SK-N-SH treated with all-trans-retinoic acid at 6 μM for 48 hours (cell line): ENCODE measurements around the gene ZNF331.

Experiments used
- ATAC-seq: fragments of 200-7000 bp; cut with Tn5 transposase; 3 replicates; pipeline ENCODE4 v1.9.1; 2020; ENCODE audit warnings: mild to moderate bottlenecking, moderate library complexity
- ARNTL ChIP-seq: fragments of 450-650 bp; formaldehyde crosslinking; IDR thresholded peaks from 2 replicates; pipeline ENCODE4 v1.5.0; 2020; ENCODE audit warnings: low read depth, mild to moderate bottlenecking, moderate library complexity, borderline replicate concordance
- BACH2 ChIP-seq: fragments of 250-450 bp; sonication (Bioruptor Pico); IDR thresholded peaks from 2 replicates; pipeline ENCODE4 v1.9.0; 2021; ENCODE audit warnings: mild to moderate bottlenecking, borderline replicate concordance
- CREB5 ChIP-seq: fragments of 250-450 bp; sonication (Bioruptor Pico); IDR thresholded peaks from 2 replicates; pipeline ENCODE4 v1.5.1; 2020; ENCODE audit warnings: low read depth, mild to moderate bottlenecking, moderate library complexity
- CSDC2 ChIP-seq: fragments of 250-450 bp; sonication (Bioruptor Pico); IDR thresholded peaks from 2 replicates; pipeline ENCODE4 v1.5.0; 2020; ENCODE audit warnings: mild to moderate bottlenecking, moderate library complexity
- CSRNP3 ChIP-seq: fragments of 250-450 bp; sonication (Bioruptor Pico); IDR thresholded peaks from 2 replicates; pipeline ENCODE4 v1.5.1; 2021; ENCODE audit warnings: mild to moderate bottlenecking, moderate library complexity
- ESRRG ChIP-seq: fragments of 250-450 bp; sonication (Bioruptor Pico); IDR thresholded peaks from 2 replicates; pipeline ENCODE4 v1.6.1; 2021; ENCODE audit warnings: mild to moderate bottlenecking
- GLIS3 ChIP-seq: fragments of 250-450 bp; sonication (Bioruptor Pico); IDR thresholded peaks from 2 replicates; pipeline ENCODE4 v1.5.0; 2020; ENCODE audit warnings: mild to moderate bottlenecking, moderate library complexity
- ISL1 ChIP-seq: fragments of 250-450 bp; sonication (Bioruptor Pico); IDR thresholded peaks from 2 replicates; pipeline ENCODE4 v2.1.2; 2022; ENCODE audit warnings: mild to moderate bottlenecking, moderate library complexity
- OSR1 ChIP-seq: fragments of 250-450 bp; sonication (Bioruptor Pico); IDR thresholded peaks from 2 replicates; pipeline ENCODE4 v1.8.0; 2022; ENCODE audit warnings: moderate library complexity, mild to moderate bottlenecking, inconsistent platforms
- PATZ1 ChIP-seq: fragments of 250-450 bp; sonication (Bioruptor Pico); IDR thresholded peaks from 2 replicates; pipeline ENCODE4 v1.8.0; 2020; ENCODE audit warnings: mild to moderate bottlenecking, moderate library complexity, borderline replicate concordance
- PPARA ChIP-seq: fragments of 250-450 bp; sonication (Bioruptor Pico); IDR thresholded peaks from 2 replicates; pipeline ENCODE4 v1.5.0; 2020; ENCODE audit warnings: mild to moderate bottlenecking, borderline replicate concordance
- RARB ChIP-seq: fragments of 250-450 bp; sonication (Bioruptor Pico); IDR thresholded peaks from 2 replicates; pipeline ENCODE4 v1.8.0; 2021; ENCODE audit warnings: mild to moderate bottlenecking, moderate library complexity
- TCF4 ChIP-seq: fragments of 250-450 bp; sonication (Bioruptor Pico); IDR thresholded peaks from 2 replicates; pipeline ENCODE4 v1.8.0; 2021; ENCODE audit warnings: mild to moderate bottlenecking, moderate library complexity, borderline replicate concordance
- ZC3H10 ChIP-seq: fragments of 250-450 bp; sonication (Bioruptor Pico); IDR thresholded peaks from 2 replicates; pipeline ENCODE4 v1.5.1; 2021; ENCODE audit warnings: mild to moderate bottlenecking, moderate library complexity
- ZNF565 ChIP-seq: fragments of 450-650 bp; formaldehyde crosslinking; conservative IDR thresholded peaks from 2 replicates; pipeline ENCODE4 v1.5.0; 2020; ENCODE audit warnings: low read depth, mild to moderate bottlenecking, moderate library complexity
- ZNF8 ChIP-seq: fragments of 450-650 bp; formaldehyde crosslinking; IDR thresholded peaks from 2 replicates; pipeline ENCODE4 v1.5.0; 2020; ENCODE audit warnings: mild to moderate bottlenecking, moderate library complexity
- TF ChIP-seq, protein P1 (sequence below): fragments of 250-450 bp; sonication (Bioruptor Pico); IDR thresholded peaks from 2 replicates; pipeline ENCODE4 v1.8.0; 2021; ENCODE audit warnings: low read depth, mild to moderate bottlenecking, moderate library complexity, borderline replicate concordance

Gene ZNF331

GRCh38 chr19:53598361-53598760 is 60.4 kb downstream of the ZNF331 start:
- no peak for ATAC-seq
- TF ChIP-seq PATZ1 (CRISPR knock-in tag): no peak
- TF ChIP-seq BACH2: no peak

- no peak for TF ChIP-seq ARNTL (CRISPR knock-in tag)
- no peak for TF ChIP-seq ISL1
- no peak for TF ChIP-seq PATZ1 (CRISPR knock-in tag)
- no peak for TF ChIP-seq ZNF565 (CRISPR knock-in tag)
- TF ChIP-seq GLIS3: no peak
- no peak for TF ChIP-seq CSRNP3 (CRISPR knock-in tag)
- TF ChIP-seq ESRRG: no peak
- no peak for TF ChIP-seq PPARA (CRISPR knock-in tag)
- ATAC-seq: no peak
Measured at GRCh38 chr19:53600217-53600616, 62.3 kb downstream of the ZNF331 start.

GRCh38 chr19:53606031-53606430 is 68.1 kb downstream of the ZNF331 start:
- ATAC-seq: no peak
- TF ChIP-seq TCF4 (CRISPR knock-in tag) (no peak), ESRRG (no peak), RARB (no peak), CSRNP3 (CRISPR knock-in tag) (no peak), PATZ1 (CRISPR knock-in tag) (no peak), ZNF8 (CRISPR knock-in tag) (no peak), CSDC2 (CRISPR knock-in tag) (no peak), PPARA (CRISPR knock-in tag) (no peak), CREB5 (CRISPR knock-in tag) (no peak), OSR1 (CRISPR knock-in tag) (no peak), ZNF565 (CRISPR knock-in tag) (no peak), ZC3H10 (CRISPR knock-in tag) (no peak)
- TF ChIP-seq, protein P1, sequence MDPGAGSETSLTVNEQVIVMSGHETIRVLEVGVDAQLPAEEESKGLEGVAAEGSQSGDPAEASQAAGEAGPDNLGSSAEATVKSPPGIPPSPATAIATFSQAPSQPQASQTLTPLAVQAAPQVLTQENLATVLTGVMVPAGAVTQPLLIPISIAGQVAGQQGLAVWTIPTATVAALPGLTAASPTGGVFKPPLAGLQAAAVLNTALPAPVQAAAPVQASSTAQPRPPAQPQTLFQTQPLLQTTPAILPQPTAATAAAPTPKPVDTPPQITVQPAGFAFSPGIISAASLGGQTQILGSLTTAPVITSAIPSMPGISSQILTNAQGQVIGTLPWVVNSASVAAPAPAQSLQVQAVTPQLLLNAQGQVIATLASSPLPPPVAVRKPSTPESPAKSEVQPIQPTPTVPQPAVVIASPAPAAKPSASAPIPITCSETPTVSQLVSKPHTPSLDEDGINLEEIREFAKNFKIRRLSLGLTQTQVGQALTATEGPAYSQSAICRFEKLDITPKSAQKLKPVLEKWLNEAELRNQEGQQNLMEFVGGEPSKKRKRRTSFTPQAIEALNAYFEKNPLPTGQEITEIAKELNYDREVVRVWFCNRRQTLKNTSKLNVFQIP (CRISPR knock-in tag): no peak
